8988T (cell line): ENCODE results near the gene HIF1AN.

Experiments
- DNase-seq: peaks from one replicate; pipeline ENCODE4 v3.0.0; 2011

Gene HIF1AN

DNA sequence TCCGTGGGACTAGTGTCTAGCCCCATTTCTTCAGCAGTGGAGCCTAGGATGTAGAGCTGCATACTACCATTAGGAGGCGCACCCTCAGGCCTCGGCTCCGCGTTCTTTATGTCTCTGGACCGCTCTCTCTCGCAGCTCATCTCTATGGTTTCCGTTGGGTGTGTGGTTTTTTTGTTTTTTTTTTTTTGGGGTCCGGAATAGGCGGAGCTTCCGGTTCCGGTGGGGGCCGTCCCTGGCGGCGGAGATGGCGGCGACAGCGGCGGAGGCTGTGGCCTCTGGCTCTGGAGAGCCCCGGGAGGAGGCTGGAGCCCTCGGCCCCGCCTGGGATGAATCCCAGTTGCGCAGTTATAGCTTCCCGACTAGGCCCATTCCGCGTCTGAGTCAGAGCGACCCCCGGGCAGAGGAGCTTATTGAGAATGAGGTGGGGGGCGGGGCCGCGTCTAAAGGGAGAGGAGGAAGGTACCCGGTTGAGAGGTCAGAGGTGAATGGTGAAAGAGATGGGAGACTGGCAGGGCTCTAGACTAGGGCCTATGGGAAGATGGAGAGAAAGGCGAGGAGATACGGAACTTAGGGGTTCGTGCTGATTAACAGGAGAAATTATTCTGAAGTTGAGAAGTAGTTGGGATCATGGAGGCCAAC lies at the start of gene HIF1AN:
Gene HIF1AN, plus strand, starts transcription at position 229 of the 639 bp plus-strand sequence. Its CDS starts 16 bp downstream, at position 245.
- peak; percentile 66 for DNase-seq

DNA sequence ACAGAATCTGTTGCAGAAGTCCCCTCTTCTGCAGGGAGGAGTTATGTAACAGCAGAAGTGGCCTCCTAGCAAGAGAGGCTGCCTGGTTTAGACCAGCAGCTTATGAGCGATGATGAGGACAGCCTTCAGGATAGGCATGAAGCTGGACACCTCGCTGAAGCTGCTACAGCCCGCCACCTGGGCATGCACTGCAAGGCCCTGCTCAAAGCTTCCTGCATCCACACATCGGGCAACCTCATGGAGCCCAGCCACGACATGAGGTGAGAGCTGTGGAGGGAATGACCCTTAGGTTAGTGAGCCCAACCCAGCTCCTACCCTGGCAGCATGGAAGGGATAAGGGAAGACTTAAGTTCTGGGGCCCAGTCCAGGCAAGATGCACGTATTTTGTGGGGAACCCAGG lies 48.2 kb upstream of the HIF1AN start:
- no peak for DNase-seq

- no peak for DNase-seq
Measured at GRCh38 chr10:100489396-100489795, 46.3 kb upstream of the HIF1AN start.

GRCh38 chr10:100490531-100490930 lies 45.2 kb upstream of the HIF1AN start:
- no peak for DNase-seq

- no peak for DNase-seq
Measured at GRCh38 chr10:100496567-100496966, 39.2 kb upstream of the HIF1AN start.

DNA sequence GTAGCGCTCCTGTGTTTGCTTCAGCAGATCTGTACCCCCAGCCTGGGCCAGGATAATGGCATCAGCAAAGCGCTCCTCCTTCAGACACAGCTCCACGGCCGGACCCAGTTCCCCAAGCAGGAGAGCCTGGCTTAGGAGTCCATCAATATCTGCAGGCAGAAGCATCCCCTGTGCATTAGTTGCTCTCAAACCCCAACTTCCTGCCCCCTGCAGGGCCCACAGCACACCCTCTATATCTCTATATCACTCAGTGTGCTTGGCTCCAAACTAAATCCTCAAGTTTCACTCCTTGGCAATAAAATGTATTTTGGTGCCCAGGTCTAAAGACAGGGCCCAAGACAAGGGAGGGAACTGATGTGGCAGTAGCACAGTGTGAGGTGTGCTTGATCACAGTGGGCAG lies 37.7 kb upstream of the HIF1AN start:
- no peak for DNase-seq

- no peak for DNase-seq
Measured at GRCh38 chr10:100501423-100501822, 34.3 kb upstream of the HIF1AN start.

- no peak for DNase-seq
Measured at GRCh38 chr10:100502926-100503494, 32.7 kb upstream of the HIF1AN start.

GRCh38 chr10:100504096-100504495 lies 31.6 kb upstream of the HIF1AN start:
- DNase-seq = no peak

DNA sequence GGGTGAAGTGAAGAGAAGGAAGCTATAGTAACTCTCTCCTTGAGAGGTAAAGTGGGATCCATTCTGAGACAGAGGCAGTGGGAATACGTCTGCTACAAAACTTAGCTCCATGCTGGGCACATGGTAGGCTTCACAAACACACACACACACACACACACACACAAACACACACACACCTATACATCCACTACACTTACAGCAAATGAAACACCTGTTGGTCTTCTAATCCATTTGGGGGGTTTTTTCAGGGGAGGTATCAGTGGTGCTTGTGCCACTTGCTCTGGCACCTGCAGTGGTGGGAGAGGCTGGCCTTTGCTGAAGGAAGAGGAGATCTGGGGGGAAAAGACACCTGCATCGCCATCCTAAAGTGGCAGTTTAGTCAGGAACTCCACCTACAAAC lies 30.6 kb upstream of the HIF1AN start:
- DNase-seq = no peak

GRCh38 chr10:100506596-100507356 lies 29.0 kb upstream of the HIF1AN start:
- DNase-seq = no peak

GRCh38 chr10:100507357-100507732 lies 28.4 kb upstream of the HIF1AN start:
- DNase-seq = no peak

DNA sequence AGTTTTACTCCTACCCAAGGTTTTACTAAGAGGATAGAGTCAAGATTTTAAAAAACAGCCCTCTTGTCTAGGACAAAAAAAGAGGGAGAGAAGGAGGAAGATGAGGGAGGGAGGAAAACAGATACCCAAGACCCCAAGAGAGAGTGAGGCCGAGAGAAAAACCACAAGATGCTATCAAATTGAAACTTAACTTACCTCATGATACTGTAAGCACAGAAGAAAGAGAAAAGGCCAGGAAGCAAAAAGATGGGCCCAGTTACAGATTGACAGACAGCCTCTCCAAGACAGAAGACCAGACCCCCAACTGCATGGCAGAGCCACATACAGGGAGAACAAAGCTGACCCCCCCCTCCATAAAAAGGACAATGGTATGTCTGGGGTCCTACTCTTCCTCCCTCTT lies 27.5 kb upstream of the HIF1AN start:
- no peak for DNase-seq

DNA sequence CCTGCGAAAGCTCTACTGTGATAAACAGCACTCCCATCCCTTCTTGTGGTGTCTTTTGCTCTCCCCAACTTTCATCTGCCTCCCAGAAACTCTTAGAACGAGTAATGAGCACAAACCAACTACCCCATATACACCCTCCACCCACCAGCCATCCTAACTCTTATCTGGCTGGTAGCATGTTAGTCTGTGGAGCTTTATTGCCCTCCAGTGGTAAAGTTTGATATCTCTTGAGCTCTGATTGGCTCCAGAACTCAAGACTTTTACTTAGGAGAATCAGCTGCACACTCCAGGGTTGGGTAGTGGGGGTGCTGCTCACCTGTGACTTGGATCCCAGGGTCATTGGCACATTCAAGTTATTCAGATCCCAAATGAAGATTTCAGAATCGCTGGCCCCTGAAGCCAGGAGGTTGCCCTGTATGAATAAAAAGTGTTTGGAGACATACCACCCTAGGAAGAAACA lies 27.0 kb upstream of the HIF1AN start:
- DNase-seq = peak; percentile 45

DNA sequence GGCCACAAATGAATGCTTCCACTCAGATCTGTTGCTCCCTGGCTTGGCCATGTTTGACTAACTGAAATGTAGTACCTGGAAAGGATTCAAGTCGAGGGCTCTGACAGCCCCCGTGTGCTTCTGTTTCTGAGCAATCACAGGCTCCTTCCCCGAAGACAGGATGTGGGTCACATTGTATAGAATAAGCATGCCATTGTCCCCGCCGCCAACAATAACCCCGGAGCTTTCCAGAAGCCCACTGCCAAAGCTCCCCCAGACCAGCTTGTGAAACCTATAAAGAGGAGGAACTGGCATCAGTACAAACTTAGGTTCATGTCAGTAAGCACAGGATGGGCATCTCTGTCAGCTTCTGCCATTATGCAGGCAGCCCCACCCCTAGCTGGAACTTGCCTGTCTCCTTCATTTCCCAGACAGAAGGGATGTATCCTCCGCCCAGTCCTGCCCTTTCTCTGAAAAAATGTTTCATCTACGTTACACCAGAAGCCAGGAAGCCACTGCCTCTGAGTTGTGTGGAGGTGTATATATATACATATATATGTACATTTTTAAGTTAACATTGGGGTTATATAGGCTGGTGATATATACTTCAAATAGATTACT lies 26.4 kb upstream of the HIF1AN start:
- DNase-seq = no peak

- no peak for DNase-seq
Measured at GRCh38 chr10:100510533-100511308, 25.0 kb upstream of the HIF1AN start.

DNA sequence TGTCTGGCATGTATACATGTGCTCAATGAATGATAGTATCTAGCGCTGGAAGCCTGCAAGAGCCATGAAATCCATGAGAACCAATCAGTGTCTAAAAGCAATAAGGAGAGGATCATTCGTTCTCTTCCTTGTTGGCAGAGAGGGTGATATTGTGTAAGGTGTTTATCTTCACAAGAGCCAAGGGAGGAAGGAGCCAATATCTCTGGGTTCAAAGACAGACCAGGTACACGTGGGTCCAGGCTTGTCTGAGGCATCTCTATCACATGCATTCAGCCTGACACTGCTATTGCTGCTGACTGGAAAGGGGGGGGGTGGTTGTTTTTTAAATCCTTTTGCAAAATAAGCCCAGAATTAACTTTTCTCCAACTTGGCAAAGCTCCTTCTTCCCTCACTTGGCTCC lies 20.1 kb upstream of the HIF1AN start:
- no peak for DNase-seq

DNA sequence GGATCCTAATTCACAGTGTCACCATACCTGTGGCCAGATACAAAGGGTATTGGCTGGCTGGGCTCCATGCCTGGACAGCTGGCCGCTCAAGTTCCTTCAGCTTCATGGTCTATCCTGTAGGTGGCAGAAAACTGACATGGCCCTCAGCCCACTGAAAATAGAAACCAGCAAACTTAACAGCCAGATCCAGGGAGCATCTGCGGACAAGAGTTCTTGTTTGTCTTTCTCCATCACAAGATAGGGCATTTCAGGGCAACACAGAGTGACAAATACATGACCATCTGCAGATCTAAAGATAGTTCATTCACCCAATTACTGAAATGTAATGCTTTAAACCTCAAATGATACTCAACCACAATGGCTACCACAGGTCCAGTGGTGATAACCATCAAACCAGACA lies 18.9 kb upstream of the HIF1AN start:
- DNase-seq = peak; percentile 46

DNA sequence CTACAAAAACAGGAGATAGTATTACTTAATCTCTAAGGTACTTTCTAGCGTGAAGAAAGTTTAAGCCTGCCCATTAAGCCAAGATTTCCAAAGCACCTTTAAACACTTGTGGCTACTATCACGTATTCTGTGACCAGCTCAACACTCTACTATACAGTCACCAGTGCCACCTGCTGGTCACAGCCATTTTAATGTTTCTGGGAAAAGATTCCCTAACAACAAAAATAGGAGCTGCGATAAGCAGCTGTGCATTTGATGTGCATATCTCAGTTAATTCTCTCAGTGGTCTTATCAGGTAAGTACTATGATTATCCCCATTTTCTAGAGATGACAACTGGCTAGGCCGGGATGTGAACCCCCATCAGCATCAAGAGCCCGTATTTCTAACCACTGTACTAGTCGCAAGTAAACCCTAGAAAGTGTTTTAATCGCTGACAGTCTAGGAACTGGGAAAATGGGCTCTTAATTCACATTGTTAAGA lies 16.9 kb upstream of the HIF1AN start:
- DNase-seq = peak; percentile 38

DNA sequence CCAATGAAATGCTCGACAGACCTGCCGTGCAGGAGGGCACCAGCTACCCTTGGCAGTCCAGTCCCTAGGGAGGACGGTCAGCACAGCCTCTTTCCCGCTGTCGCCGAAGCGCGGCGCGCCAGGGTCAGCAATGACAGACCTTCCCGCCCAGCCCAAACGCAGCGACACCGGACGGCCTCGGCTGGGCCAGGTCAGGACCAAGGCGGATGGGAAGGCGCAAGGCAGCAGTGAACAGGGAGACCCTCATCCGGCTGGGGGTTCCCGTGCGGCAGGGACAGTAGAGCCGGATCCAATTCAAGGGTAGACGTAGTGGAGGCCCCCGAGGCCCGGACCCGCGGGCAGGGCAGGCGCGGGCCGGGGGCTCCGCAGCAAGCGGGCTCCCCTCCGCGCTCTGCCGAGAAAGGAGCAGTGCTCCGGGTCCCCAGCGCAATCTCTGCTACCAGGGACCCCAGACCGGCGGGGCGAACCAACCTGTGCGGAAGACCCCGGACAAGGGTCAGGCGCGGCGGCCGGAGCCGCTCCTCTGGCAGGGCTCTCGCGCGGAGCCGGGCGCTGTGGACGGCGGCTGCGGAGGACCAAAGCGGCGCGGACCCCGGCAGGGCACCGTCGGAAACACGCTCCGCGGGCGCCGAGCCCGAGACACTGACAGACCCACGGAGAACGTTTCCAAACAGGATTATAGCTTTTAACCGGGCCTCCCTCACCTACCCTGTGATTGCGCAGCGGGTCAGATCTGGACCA lies 16.3 kb upstream of the HIF1AN start, which contains the start of gene SEC31B:
Gene SEC31B, minus strand, starts transcription at position 551 of the 741 bp plus-strand sequence. CDS start 2,909 bp downstream, outside the sequence.
- DNase-seq = no peak

DNA sequence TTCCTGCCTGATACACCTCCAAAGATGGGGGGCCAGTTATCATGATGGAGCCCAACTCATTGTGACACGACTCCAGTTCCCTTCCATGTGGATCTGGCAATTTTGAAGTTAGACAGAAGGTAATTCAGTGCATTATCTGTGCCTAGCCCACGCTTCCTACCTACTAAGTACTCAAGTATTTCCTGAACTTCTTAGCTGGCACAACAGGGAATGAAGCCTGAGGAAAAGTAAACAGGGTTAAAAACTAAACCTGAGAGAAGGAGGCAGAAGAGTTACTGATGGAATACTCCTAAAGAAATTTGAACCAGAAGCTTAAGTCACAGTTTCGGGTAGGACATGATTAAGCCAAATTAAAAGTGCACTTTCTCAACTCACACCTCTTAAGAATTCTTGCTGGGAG lies 14.9 kb upstream of the HIF1AN start:
- no peak for DNase-seq
